GM21390 (cell line): Measurements from ENCODE around the gene ASB16.

Source experiments
- ATAC-seq: cut with Tn5 transposase; IDR thresholded peaks from one replicate; pipeline ENCODE4 v1.9.1; 2021; ENCODE audit not compliant: unreplicated experiment

The ASB16 gene

GRCh38 chr17:44187131-44187899 lies 16.8 kb downstream of the ASB16 start:
- ATAC-seq: peak; percentile 42

- no peak for ATAC-seq
Observed at GRCh38 chr17:44188576-44189403, 18.3 kb downstream of the ASB16 start.

GRCh38 chr17:44190481-44190880 lies 20.0 kb downstream of the ASB16 start:
- ATAC-seq: no peak

- no peak for ATAC-seq
Observed at GRCh38 chr17:44191369-44191768, 20.9 kb downstream of the ASB16 start.

- ATAC-seq: no peak
Observed at GRCh38 chr17:44191941-44192496, 21.5 kb downstream of the ASB16 start.

- ATAC-seq: no peak
Observed at GRCh38 chr17:44192750-44193149, 22.2 kb downstream of the ASB16 start.

GRCh38 chr17:44193326-44194084 lies 23.0 kb downstream of the ASB16 start:
- no peak for ATAC-seq

GRCh38 chr17:44197107-44197506 lies 26.6 kb downstream of the ASB16 start:
- ATAC-seq: no peak

- no peak for ATAC-seq
Observed at GRCh38 chr17:44197980-44198720, 27.6 kb downstream of the ASB16 start.

GRCh38 chr17:44198721-44199552 lies 28.4 kb downstream of the ASB16 start:
- ATAC-seq: peak; percentile 12

- ATAC-seq: peak; percentile 63
Observed at GRCh38 chr17:44199553-44200477, 29.3 kb downstream of the ASB16 start, which contains the start of gene ATXN7L3. Gene ATXN7L3, minus strand, starts transcription at chr17:44199884. Its CDS starts 1,814 bp downstream, at chr17:44198070.

GRCh38 chr17:44200478-44201155 lies 30.1 kb downstream of the ASB16 start:
- ATAC-seq: no peak

- ATAC-seq: no peak
Observed at GRCh38 chr17:44202756-44203155, 32.3 kb downstream of the ASB16 start.

- no peak for ATAC-seq
Observed at GRCh38 chr17:44203731-44204440, 33.4 kb downstream of the ASB16 start.

GRCh38 chr17:44204441-44204882 lies 34.0 kb downstream of the ASB16 start:
- ATAC-seq: no peak

- no peak for ATAC-seq
Observed at GRCh38 chr17:44205962-44206824, 35.7 kb downstream of the ASB16 start.
